Measurements from ENCODE around the gene PTGIS.
"Not testable (repeated sequence)": the region's sequence is repeated elsewhere in the genome, so short reads cannot be mapped to it uniquely, and the experiment has no call there.

Gene PTGIS

GRCh38 chr20:49579874-49580812 is 12.2 kb upstream of the PTGIS start:
- DNase-seq (ENCODE audit: low spot score): no peak

- no peak for DNase-seq (ENCODE audit: low spot score)
These were observed 11.3 kb upstream of the PTGIS start for GRCh38 chr20:49579195-49579594.

GRCh38 chr20:49578436-49578835 is 10.5 kb upstream of the PTGIS start:
- DNase-seq (ENCODE audit: low spot score): no peak

GRCh38 chr20:49575551-49576060 is 7.7 kb upstream of the PTGIS start:
- no peak for DNase-seq (ENCODE audit: low spot score)

- DNase-seq (ENCODE audit: low spot score): no peak
These were observed 6.0 kb upstream of the PTGIS start for GRCh38 chr20:49573900-49574416.

GRCh38 chr20:49572857-49573256 is 4.9 kb upstream of the PTGIS start:
- DNase-seq (ENCODE audit: low spot score): no peak

GRCh38 chr20:49571553-49571835 is 3.6 kb upstream of the PTGIS start:
- DNase-seq (ENCODE audit: low spot score): no peak

- DNase-seq (ENCODE audit: low spot score): no peak
These were observed 3.1 kb upstream of the PTGIS start for GRCh38 chr20:49570828-49571552.

GRCh38 chr20:49570161-49570827 is 2.4 kb upstream of the PTGIS start:
- no peak for DNase-seq (ENCODE audit: low spot score)

- no peak for DNase-seq (ENCODE audit: low spot score)
These were observed 1.6 kb upstream of the PTGIS start for GRCh38 chr20:49569411-49570115.

GRCh38 chr20:49568278-49569151 is 578 bp upstream of the PTGIS start:
- no peak for DNase-seq (ENCODE audit: low spot score)

- DNase-seq (ENCODE audit: low spot score): no peak
These were observed 1.3 kb downstream of the PTGIS start for GRCh38 chr20:49566401-49567364.

GRCh38 chr20:49564991-49565390 is 2.9 kb downstream of the PTGIS start:
- DNase-seq (ENCODE audit: low spot score): not testable (repeated sequence)

- no peak for DNase-seq (ENCODE audit: low spot score)
These were observed 4.6 kb downstream of the PTGIS start for GRCh38 chr20:49563015-49563980.

- DNase-seq (ENCODE audit: low spot score): no peak
These were observed 5.5 kb downstream of the PTGIS start for GRCh38 chr20:49562311-49563014.

GRCh38 chr20:49561806-49562205 is 6.1 kb downstream of the PTGIS start:
- no peak for DNase-seq (ENCODE audit: low spot score)

- DNase-seq (ENCODE audit: low spot score): no peak
These were observed 6.7 kb downstream of the PTGIS start for GRCh38 chr20:49561256-49561655.

GRCh38 chr20:49560646-49561045 is 7.3 kb downstream of the PTGIS start:
- DNase-seq (ENCODE audit: low spot score): no peak
